ENCODE data around the gene IGFBP4.

The IGFBP4 gene

DNA sequence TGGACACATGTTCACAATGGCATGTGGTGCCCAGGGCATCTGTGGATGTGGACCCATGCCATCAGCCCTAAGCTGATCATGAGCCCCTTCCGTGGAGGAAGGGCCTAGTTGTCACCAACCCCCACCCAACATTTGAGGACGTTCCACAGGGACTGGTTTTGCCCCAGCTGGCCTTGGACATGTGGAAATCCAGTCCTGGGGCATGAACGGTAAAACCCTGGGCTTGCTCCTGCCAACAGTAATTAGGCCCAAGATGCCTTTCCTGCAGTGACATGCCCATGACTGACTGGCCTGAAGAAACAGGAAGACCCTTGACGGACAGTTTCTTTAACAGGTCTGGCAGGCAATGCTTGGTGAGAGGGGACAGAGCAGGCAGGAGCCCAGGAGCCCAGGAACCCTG, 50.4 kb downstream of the IGFBP4 start:
- Histone ChIP-seq H3K9me3 (replicated peaks in 1 of 11) (no peaks in the 10 kb centered on the region), H3K27ac (no peak overlapping the region), H3K36me3 (no peaks in the 10 kb centered on the region), H4K20me1 (no peaks in the 10 kb centered on the region), H3K27me3 (0 out of 22 replicates have a peak, but pooled peaks cover 0 to 3% (median 0%) of the 10 kb centered on the region in 11 experiments), H3K4me2 (no peak overlapping the region), H3K9ac (no peak overlapping the region), H3K4me3 (no peak overlapping the region), H3K4me1 (peaks cover 19 to 50% (median 39%) of the 10 kb centered on the region in 10 experiments)
- TF ChIP-seq Cebpa-rat (IDR thresholded peaks at IDR 0.05) = no peak

- H3K27ac ChIP-seq = no peak overlapping the region
- H3K9me3 ChIP-seq (replicated peaks in 1 of 11) = no peaks in the 10 kb centered on the region
- H4K20me1 ChIP-seq = no peaks in the 10 kb centered on the region
- H3K36me3 ChIP-seq = no peaks in the 10 kb centered on the region
- no peak for TF ChIP-seq Cebpa-rat (IDR thresholded peaks at IDR 0.05)
- peaks cover 14 to 49% (median 36%) of the 10 kb centered on the region in 10 experiments for H3K4me1 ChIP-seq
- H3K27me3 ChIP-seq = peaks cover 0 to 15% (median 7%) of the 10 kb centered on the region in 11 experiments; a peak in 13 of 22 replicates
- no peak overlapping the region for H3K9ac ChIP-seq
- H3K4me3 ChIP-seq = no peak overlapping the region
- H3K4me2 ChIP-seq = no peak overlapping the region
Observed at GRCh38 chr17:40495140-40495539, 51.9 kb downstream of the IGFBP4 start.

DNA sequence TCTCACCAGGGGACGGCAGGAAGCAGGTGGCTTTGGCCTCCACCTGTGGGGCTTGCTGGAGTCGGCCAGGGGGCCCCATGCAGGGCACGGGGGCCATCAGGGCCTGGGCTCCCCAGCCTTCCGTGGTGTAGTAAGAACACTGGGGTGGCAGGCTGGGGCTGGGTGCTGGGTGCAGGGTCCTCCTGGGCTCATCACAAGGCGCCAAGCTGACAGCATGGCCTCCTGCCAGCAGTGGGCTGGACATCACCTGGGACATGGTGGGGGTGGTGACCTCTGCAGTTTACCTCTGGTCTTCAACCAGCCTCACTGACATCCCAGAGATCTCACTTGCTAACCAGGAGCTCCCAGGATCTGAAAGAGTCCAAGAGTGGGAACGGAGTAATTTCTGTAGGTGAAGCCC, 52.9 kb downstream of the IGFBP4 start:
- Histone ChIP-seq H3K27ac (no peak overlapping the region), H3K4me3 (no peak overlapping the region)

GRCh38 chr17:40496634-40497420, 53.6 kb downstream of the IGFBP4 start:
- Histone ChIP-seq H3K27me3 (peaks cover 0 to 17% (median 7%) of the 10 kb centered on the region in 11 experiments; a peak in 13 of 22 replicates), H4K20me1 (no peaks in the 10 kb centered on the region), H3K36me3 (no peaks in the 10 kb centered on the region), H3K9ac (no peak overlapping the region), H3K9me3 (replicated peaks in 1 of 11) (no peaks in the 10 kb centered on the region), H3K4me2 (no peak overlapping the region), H3K4me3 (no peak overlapping the region), H3K4me1 (peaks cover 6 to 40% (median 27%) of the 10 kb centered on the region in 10 experiments; a peak in 19 of 20 replicates), H3K27ac (no peak overlapping the region)
- TF ChIP-seq Cebpa-rat (IDR thresholded peaks at IDR 0.05) = no peak

More for the DNA sequence above, 52.9 kb downstream of the IGFBP4 start:
- peaks cover 6 to 41% (median 28%) of the 10 kb centered on the region in 10 experiments; a peak in 19 of 20 replicates for H3K4me1 ChIP-seq
- no peaks in the 10 kb centered on the region for H3K36me3 ChIP-seq
- H3K9me3 ChIP-seq (replicated peaks in 1 of 11) = no peaks in the 10 kb centered on the region
- peak overlapping the region in 5 of 11 experiments; percentile 17 to 42 (median 30); a peak in 4 of 22 replicates for H3K4me2 ChIP-seq
- peaks cover 0 to 17% (median 7%) of the 10 kb centered on the region in 11 experiments; a peak in 13 of 22 replicates for H3K27me3 ChIP-seq
- no peaks in the 10 kb centered on the region for H4K20me1 ChIP-seq
- no peak overlapping the region for H3K9ac ChIP-seq
- TF ChIP-seq Cebpa-rat (IDR thresholded peaks at IDR 0.05) = no peak

DNA sequence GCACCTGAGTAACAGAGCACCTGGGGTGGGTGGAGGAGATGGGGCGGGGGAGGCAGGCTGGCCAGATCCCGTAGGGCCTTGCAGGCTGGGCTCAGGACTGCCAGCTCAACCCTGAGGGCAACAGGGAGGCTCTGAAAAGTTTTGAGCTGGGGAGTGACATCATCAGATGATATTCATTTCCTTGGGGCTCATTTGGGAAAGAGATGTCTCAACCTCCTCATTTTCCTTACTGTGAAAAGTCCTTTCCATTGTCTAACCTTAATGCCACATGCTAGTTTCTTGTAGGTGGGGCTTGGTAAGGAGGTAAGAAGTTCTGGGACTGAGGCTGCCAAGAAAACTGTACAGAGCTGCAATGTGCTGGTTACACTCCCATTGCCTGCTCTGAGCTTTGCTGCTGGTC, 54.4 kb downstream of the IGFBP4 start:
- Histone ChIP-seq H3K27ac (no peak overlapping the region), H3K36me3 (no peaks in the 10 kb centered on the region), H3K4me1 (peaks cover 6 to 49% (median 31%) of the 10 kb centered on the region in 10 experiments; a peak in 19 of 20 replicates), H3K9ac (no peak overlapping the region), H3K4me3 (no peak overlapping the region), H3K27me3 (peaks cover 0 to 17% (median 7%) of the 10 kb centered on the region in 11 experiments; a peak in 13 of 22 replicates), H3K4me2 (peak overlapping the region in 6 of 11 experiments; percentile 18 to 74 (median 65); a peak in 8 of 22 replicates), H3K9me3 (replicated peaks in 1 of 11) (no peaks in the 10 kb centered on the region), H4K20me1 (no peaks in the 10 kb centered on the region)
- TF ChIP-seq Cebpa-rat (IDR thresholded peaks at IDR 0.05) = no peak

DNA sequence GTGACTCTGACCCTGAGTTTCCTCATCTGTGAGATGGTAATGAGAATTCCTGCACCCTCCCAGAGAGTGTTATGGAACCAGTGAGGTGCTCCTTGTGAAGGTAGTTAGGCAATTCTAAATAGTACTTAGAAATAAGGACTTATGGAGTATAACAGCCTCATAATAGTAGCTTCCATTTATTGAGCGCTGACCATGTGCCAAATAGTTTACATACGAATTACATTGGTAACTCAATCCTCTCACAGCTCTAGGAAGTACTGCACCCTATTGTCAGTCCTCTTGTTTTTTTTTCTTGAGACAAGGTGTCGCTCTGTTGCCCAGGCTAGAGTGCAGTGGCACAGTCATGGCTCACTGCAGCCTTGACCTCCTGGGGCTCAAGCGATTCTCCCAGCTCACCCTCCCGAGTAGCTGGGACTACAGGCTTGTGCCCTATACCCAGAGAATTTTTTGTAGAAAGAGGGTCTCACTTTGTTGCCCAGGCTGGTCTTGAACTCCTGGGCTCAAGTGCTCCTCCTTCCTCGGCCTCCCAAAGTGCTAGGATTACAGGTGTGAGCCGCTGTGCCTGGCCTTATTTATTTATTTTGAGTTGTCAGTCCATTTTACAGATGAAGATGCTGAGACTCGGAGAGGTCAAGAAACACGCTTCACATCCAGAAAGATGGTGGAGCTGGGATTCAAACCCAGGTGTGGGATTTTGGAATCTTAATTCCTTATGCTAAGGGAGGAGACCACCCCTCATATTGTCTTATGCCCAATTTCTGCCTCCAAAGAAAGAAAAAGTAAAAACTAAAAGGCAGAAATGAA, 55.2 kb downstream of the IGFBP4 start:
- Histone ChIP-seq H3K4me1 (peaks cover 6 to 52% (median 36%) of the 10 kb centered on the region in 10 experiments; a peak in 19 of 20 replicates), H4K20me1 (no peaks in the 10 kb centered on the region), H3K9me3 (replicated peaks in 1 of 11) (no peaks in the 10 kb centered on the region), H3K9ac (no peak overlapping the region), H3K36me3 (no peaks in the 10 kb centered on the region), H3K27me3 (peaks cover 0 to 17% (median 7%) of the 10 kb centered on the region in 11 experiments; a peak in 13 of 22 replicates), H3K4me3 (no peak overlapping the region), H3K27ac (no peak overlapping the region), H3K4me2 (peak overlapping the region in 8 of 11 experiments; percentile 18 to 74 (median 65); a peak in 12 of 22 replicates)
- no peak for TF ChIP-seq Cebpa-rat (IDR thresholded peaks at IDR 0.05)

GRCh38 chr17:40499551-40500189, 56.4 kb downstream of the IGFBP4 start:
- Histone ChIP-seq H3K4me2 (peak overlapping the region; percentile 52 to 74 (median 67)), H3K36me3 (no peaks in the 10 kb centered on the region), H3K4me1 (peaks cover 6 to 52% (median 36%) of the 10 kb centered on the region in 10 experiments; a peak in 19 of 20 replicates), H3K4me3 (no peak overlapping the region), H3K9ac (no peak overlapping the region; a peak in 1 of 22 replicates), H3K27ac (no peak overlapping the region), H3K27me3 (peaks cover 0 to 17% (median 7%) of the 10 kb centered on the region in 11 experiments; a peak in 13 of 22 replicates), H4K20me1 (no peaks in the 10 kb centered on the region), H3K9me3 (replicated peaks in 1 of 11) (no peaks in the 10 kb centered on the region)
- TF ChIP-seq Cebpa-rat (IDR thresholded peaks at IDR 0.05) = no peak

DNA sequence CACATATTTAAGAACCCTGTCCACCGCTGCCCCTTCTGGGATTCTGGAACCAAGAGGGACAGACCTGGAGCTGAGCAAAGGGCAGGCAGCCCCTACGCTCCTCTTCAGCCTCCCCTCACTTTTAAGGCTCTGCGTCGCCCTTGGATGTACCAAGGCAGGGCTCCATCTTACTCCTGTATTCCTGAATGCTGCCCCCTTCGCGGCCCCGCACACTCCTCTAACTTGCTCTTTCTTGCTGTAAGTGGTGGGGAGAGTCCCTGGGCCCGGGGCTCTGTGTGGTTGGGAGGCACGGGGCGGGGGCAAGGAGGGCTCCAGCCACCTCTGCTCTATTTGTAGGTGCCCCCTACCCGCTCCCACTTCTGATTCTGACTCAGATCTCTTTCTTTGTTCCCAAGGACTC, 56.9 kb downstream of the IGFBP4 start:
- no peak for TF ChIP-seq Cebpa-rat (IDR thresholded peaks at IDR 0.05)

More for the DNA sequence above, 56.9 kb downstream of the IGFBP4 start:
- H3K4me3 ChIP-seq = no peak overlapping the region
- H3K9ac ChIP-seq = no peak overlapping the region; a peak in 1 of 22 replicates
- H4K20me1 ChIP-seq = no peaks in the 10 kb centered on the region
- H3K36me3 ChIP-seq = no peaks in the 10 kb centered on the region
- peaks cover 6 to 53% (median 36%) of the 10 kb centered on the region in 10 experiments; a peak in 19 of 20 replicates for H3K4me1 ChIP-seq
- no peaks in the 10 kb centered on the region for H3K9me3 ChIP-seq (replicated peaks in 1 of 11)
- peak overlapping the region in 9 of 11 experiments; percentile 52 to 74 (median 60); a peak in 15 of 22 replicates for H3K4me2 ChIP-seq
- peaks cover 0 to 17% (median 7%) of the 10 kb centered on the region in 11 experiments; a peak in 13 of 22 replicates for H3K27me3 ChIP-seq
- H3K27ac ChIP-seq = no peak overlapping the region
